ENCODE results near the gene SETD2.

Gene SETD2

GRCh38 chr3:47176582-47176981 lies 12.7 kb upstream of the SETD2 start:
- no peaks in the 10 kb centered on the region for H3K79me2 ChIP-seq (ENCODE audit: insufficient read depth, low read depth)
- no peak overlapping the region for H3K4me2 ChIP-seq
- H3K27ac ChIP-seq = no peak overlapping the region
- H2AFZ ChIP-seq (ENCODE audit: low read depth) = no peak overlapping the region
- no peak for TF ChIP-seq CTCF (conservative IDR thresholded peaks at IDR 0.05; ENCODE audit: low read depth, low read length)
- no peaks in the 10 kb centered on the region for H4K20me1 ChIP-seq (ENCODE audit: insufficient read depth)
- H3K27me3 ChIP-seq (ENCODE audit: insufficient read depth, low read depth) = no peaks in the 10 kb centered on the region
- H3K4me3 ChIP-seq (IDR thresholded peaks at IDR 0.05; ENCODE audit: insufficient read depth, low read depth, low read length) = no peak overlapping the region
- H3K9ac ChIP-seq = no peak overlapping the region
- H3K36me3 ChIP-seq (ENCODE audit: insufficient read depth) = no peaks in the 10 kb centered on the region
- H3K4me1 ChIP-seq (ENCODE audit: low read depth, poor library complexity, severe bottlenecking) = peaks cover 22% of the 10 kb centered on the region

GRCh38 chr3:47163169-47164006 lies 525 bp downstream of the SETD2 start:
- Histone ChIP-seq H3K9ac (peak overlapping the region; percentile 82), H3K4me1 (ENCODE audit: low read depth, poor library complexity, severe bottlenecking) (peaks cover 48% of the 10 kb centered on the region), H3K27me3 (ENCODE audit: insufficient read depth, low read depth) (no peaks in the 10 kb centered on the region), H3K27ac (peak overlapping the region; percentile 87), H3K4me2 (peak overlapping the region; percentile 76), H4K20me1 (ENCODE audit: insufficient read depth) (peaks cover 4% of the 10 kb centered on the region; the same call in 1 of the 2 replicates), H2AFZ (ENCODE audit: low read depth) (no peak overlapping the region), H3K4me3 (IDR thresholded peaks at IDR 0.05; ENCODE audit: insufficient read depth, low read depth, low read length) (no peak overlapping the region), H3K79me2 (ENCODE audit: insufficient read depth, low read depth) (peaks cover 46% of the 10 kb centered on the region), H3K36me3 (ENCODE audit: insufficient read depth) (no peaks in the 10 kb centered on the region)
- no peak for TF ChIP-seq CTCF (conservative IDR thresholded peaks at IDR 0.05; ENCODE audit: low read depth, low read length)

- Histone ChIP-seq H3K9ac (peak overlapping the region; percentile 82), H3K27ac (peak overlapping the region; percentile 87), H2AFZ (ENCODE audit: low read depth) (no peak overlapping the region), H3K27me3 (ENCODE audit: insufficient read depth, low read depth) (no peaks in the 10 kb centered on the region), H3K4me3 (IDR thresholded peaks at IDR 0.05; ENCODE audit: insufficient read depth, low read depth, low read length) (no peak overlapping the region), H4K20me1 (ENCODE audit: insufficient read depth) (peaks cover 4% of the 10 kb centered on the region; the same call in 1 of the 2 replicates), H3K79me2 (ENCODE audit: insufficient read depth, low read depth) (peaks cover 53% of the 10 kb centered on the region), H3K36me3 (ENCODE audit: insufficient read depth) (no peaks in the 10 kb centered on the region), H3K4me2 (peak overlapping the region; percentile 76), H3K4me1 (ENCODE audit: low read depth, poor library complexity, severe bottlenecking) (peaks cover 51% of the 10 kb centered on the region)
- no peak for TF ChIP-seq CTCF (conservative IDR thresholded peaks at IDR 0.05; ENCODE audit: low read depth, low read length)
Observed at GRCh38 chr3:47162697-47163168, 1.2 kb downstream of the SETD2 start.

GRCh38 chr3:47161983-47162696 lies 1.8 kb downstream of the SETD2 start:
- Histone ChIP-seq H3K27ac (peak overlapping the region; percentile 87; the same call in 1 of the 2 replicates), H3K36me3 (ENCODE audit: insufficient read depth) (no peaks in the 10 kb centered on the region), H3K4me1 (ENCODE audit: low read depth, poor library complexity, severe bottlenecking) (peaks cover 52% of the 10 kb centered on the region), H3K79me2 (ENCODE audit: insufficient read depth, low read depth) (peaks cover 59% of the 10 kb centered on the region), H3K4me2 (peak overlapping the region; percentile 76), H3K4me3 (IDR thresholded peaks at IDR 0.05; ENCODE audit: insufficient read depth, low read depth, low read length) (no peak overlapping the region), H4K20me1 (ENCODE audit: insufficient read depth) (peaks cover 7% of the 10 kb centered on the region), H2AFZ (ENCODE audit: low read depth) (no peak overlapping the region), H3K9ac (no peak overlapping the region), H3K27me3 (ENCODE audit: insufficient read depth, low read depth) (no peaks in the 10 kb centered on the region)
- TF ChIP-seq CTCF (conservative IDR thresholded peaks at IDR 0.05; ENCODE audit: low read depth, low read length) = no peak
